ENCODE results near the gene PACS1. TPM values are rescaled to one million over a fixed set of nuclear protein-coding genes. Genes with fewer than 3 reads are reported as not detected.
"Not testable (repeated sequence)": the region's sequence is repeated elsewhere in the genome, so short reads cannot be mapped to it uniquely, and the experiment has no call there.

The PACS1 gene
- total RNA-seq, 1 experiment from 2014 or later = 100 TPM

- Histone ChIP-seq H3K4me1 (replicated peaks; ENCODE audit: insufficient read depth) (no peaks in the 10 kb centered on the region), H3K79me2 (ENCODE audit: low read depth) (peaks cover 38% of the 10 kb centered on the region), H3K9me2 (ENCODE audit: insufficient read depth) (no peaks in the 10 kb centered on the region), H2AFZ (no peak overlapping the region), H3K27ac (no peak overlapping the region), H3K36me3 (ENCODE audit: low read depth) (no peaks in the 10 kb centered on the region), H4K20me1 (ENCODE audit: insufficient read depth) (0 out of 2 replicates have a peak, but pooled peaks cover 3% of the 10 kb centered on the region), H3K4me3 (no peak overlapping the region), H3K27me3 (ENCODE audit: insufficient read depth, low read depth) (no peaks in the 10 kb centered on the region), H3K4me2 (no peak overlapping the region), H3K9me3 (ENCODE audit: insufficient read depth, low read depth) (no peaks in the 10 kb centered on the region), H3F3A (ENCODE audit: insufficient read depth, low read depth) (no peaks in the 10 kb centered on the region; the same call in 1 of the 2 replicates)
- intact Hi-C loops (cut with micrococcal nuclease; ENCODE audit: unreplicated experiment) = no loop called here
- no peak for TF ChIP-seq EZH2 (IDR thresholded peaks at IDR 0.05; ENCODE audit: low read depth)
- no peak for TF ChIP-seq CTCF (conservative IDR thresholded peaks at IDR 0.05)
- BruUV-seq (replicated peaks) = no TSS peak
- CTCF ChIA-PET = no interaction called here
- no peak for DNase-seq
- POLR2A ChIA-PET (ENCODE audit: unreplicated experiment) = no interaction called here
These were observed 19.0 kb downstream of the PACS1 start for GRCh38 chr11:66089067-66089466.

DNA sequence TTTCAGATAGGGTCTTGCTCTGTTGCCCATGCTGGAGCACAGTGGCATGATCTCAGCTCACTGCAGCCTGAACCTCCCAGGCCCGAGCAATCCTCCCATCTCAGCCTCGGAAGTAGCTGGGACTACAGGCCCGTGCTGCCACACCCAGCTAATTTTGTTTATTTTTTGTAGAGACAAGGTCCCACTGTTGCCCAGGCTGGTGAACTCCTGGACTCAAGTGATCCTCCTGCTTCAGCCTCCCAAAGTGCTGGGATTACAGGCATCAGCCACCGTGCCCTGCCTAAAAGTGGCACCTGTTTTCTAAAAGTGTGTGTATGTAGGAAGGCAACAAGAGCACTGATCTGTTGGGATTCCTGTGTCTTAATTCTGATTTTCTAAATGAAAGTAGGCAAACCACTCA, 20.2 kb downstream of the PACS1 start:
- DNase-seq = no peak
- intact Hi-C loops (cut with micrococcal nuclease; ENCODE audit: unreplicated experiment) = no loop called here
- no peak for TF ChIP-seq CTCF (conservative IDR thresholded peaks at IDR 0.05)
- no peak for TF ChIP-seq EZH2 (IDR thresholded peaks at IDR 0.05; ENCODE audit: low read depth)
- BruUV-seq (replicated peaks) = no TSS peak
- 0 out of 2 replicates have a peak, but pooled peaks cover 3% of the 10 kb centered on the region for H4K20me1 ChIP-seq (ENCODE audit: insufficient read depth)
- no peak overlapping the region for H3K4me3 ChIP-seq
- no peaks in the 10 kb centered on the region for H3K36me3 ChIP-seq (ENCODE audit: low read depth)
- no peaks in the 10 kb centered on the region for H3K9me2 ChIP-seq (ENCODE audit: insufficient read depth)
- POLR2A ChIA-PET (ENCODE audit: unreplicated experiment) = no interaction called here
- no peaks in the 10 kb centered on the region for H3K9me3 ChIP-seq (ENCODE audit: insufficient read depth, low read depth)
- H3K27me3 ChIP-seq (ENCODE audit: insufficient read depth, low read depth) = no peaks in the 10 kb centered on the region
- no peaks in the 10 kb centered on the region for H3K4me1 ChIP-seq (replicated peaks; ENCODE audit: insufficient read depth)
- no peak overlapping the region for H3K27ac ChIP-seq
- no peak overlapping the region for H2AFZ ChIP-seq
- no peaks in the 10 kb centered on the region; the same call in 1 of the 2 replicates for H3F3A ChIP-seq (ENCODE audit: insufficient read depth, low read depth)
- peaks cover 26% of the 10 kb centered on the region for H3K79me2 ChIP-seq (ENCODE audit: low read depth)
- CTCF ChIA-PET = no interaction called here
- H3K4me2 ChIP-seq = no peak overlapping the region

GRCh38 chr11:66092125-66092524, 22.1 kb downstream of the PACS1 start:
- peaks cover 20% of the 10 kb centered on the region for H3K79me2 ChIP-seq (ENCODE audit: low read depth)
- H3K9me2 ChIP-seq (ENCODE audit: insufficient read depth); POLR2A ChIA-PET (ENCODE audit: unreplicated experiment); H3K4me3 ChIP-seq; H3K27ac ChIP-seq; H3K4me2 ChIP-seq; H3K9me3 ChIP-seq (ENCODE audit: insufficient read depth, low read depth); H3K4me1 ChIP-seq (replicated peaks; ENCODE audit: insufficient read depth); H3K36me3 ChIP-seq (ENCODE audit: low read depth); CTCF ChIA-PET; H4K20me1 ChIP-seq (ENCODE audit: insufficient read depth); intact Hi-C loops (cut with micrococcal nuclease; ENCODE audit: unreplicated experiment); BruUV-seq (replicated peaks); H2AFZ ChIP-seq; H3F3A ChIP-seq (ENCODE audit: insufficient read depth, low read depth); H3K27me3 ChIP-seq (ENCODE audit: insufficient read depth, low read depth); DNase-seq: not testable (repeated sequence)

DNA sequence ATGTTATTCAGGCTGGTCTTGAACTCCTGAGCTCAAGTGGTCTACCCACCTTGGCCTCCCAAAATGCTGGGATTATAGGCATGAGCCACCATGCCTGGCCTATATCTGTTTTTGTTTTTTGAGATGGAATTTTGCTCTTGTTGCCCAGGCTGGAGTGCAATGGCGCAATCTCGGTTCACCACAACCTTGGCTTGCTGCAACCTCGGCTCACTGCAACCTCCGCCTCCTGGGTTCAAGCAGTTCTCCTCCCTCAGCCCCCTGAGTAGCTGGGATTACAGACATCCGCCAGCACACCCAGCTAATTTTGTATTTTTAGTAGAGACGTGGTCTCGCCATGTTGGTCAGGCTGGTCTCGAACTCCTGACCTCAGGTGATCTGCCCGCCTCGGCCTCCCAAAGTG, 29.7 kb downstream of the PACS1 start:
- H4K20me1 ChIP-seq (ENCODE audit: insufficient read depth); H3K79me2 ChIP-seq (ENCODE audit: low read depth); H3K27me3 ChIP-seq (ENCODE audit: insufficient read depth, low read depth); H3K4me3 ChIP-seq; H3F3A ChIP-seq (ENCODE audit: insufficient read depth, low read depth); H3K9me3 ChIP-seq (ENCODE audit: insufficient read depth, low read depth); CTCF ChIA-PET; BruUV-seq (replicated peaks); H3K4me2 ChIP-seq; H3K36me3 ChIP-seq (ENCODE audit: low read depth); DNase-seq; H2AFZ ChIP-seq; H3K27ac ChIP-seq; intact Hi-C loops (cut with micrococcal nuclease; ENCODE audit: unreplicated experiment); H3K4me1 ChIP-seq (replicated peaks; ENCODE audit: insufficient read depth); H3K9me2 ChIP-seq (ENCODE audit: insufficient read depth); POLR2A ChIA-PET (ENCODE audit: unreplicated experiment): not testable (repeated sequence)
